ENCODE data around the gene SUGP1.

Gene SUGP1

DNA sequence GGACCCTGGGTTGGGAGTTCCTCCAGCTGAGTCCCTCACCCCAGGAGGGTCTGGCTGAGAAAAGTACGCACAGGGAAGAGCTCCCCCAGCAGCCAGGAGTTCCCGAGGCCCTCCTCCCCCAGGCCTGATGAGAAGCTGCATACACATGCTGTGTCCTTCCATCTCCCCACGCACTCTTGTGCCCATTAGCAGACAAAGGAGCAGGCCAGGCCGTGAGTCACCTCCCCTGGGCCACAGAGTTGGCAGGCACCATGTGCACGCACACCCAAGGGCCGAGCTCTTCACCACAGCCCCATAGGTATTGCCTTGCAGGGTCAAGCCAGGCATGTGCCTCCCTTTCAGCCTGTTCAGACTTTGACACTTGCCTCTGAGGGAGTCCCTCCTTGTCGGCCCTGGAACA lies 17.8 kb upstream of the SUGP1 start:
- DNase-seq, result no peak

DNA sequence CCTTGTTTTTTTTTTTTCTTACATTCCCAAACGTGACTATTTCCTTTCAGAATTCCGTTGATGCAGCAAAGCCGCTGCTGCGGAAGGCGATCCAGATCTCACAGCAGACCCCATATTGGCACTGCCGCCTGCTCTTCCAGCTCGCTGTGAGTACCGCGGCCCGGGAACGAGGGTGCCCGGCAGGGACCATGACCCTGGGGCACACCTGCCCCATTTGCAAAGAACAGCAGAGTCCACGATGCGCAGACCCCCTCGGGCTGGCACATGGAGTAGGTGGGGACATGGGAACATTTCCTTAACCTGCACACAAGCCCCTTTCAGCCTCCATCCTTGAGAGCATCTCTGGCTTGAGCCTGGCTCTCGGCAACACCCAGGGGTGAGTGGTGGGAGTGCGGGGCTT lies 16.8 kb upstream of the SUGP1 start:
- DNase-seq, result no peak

DNA sequence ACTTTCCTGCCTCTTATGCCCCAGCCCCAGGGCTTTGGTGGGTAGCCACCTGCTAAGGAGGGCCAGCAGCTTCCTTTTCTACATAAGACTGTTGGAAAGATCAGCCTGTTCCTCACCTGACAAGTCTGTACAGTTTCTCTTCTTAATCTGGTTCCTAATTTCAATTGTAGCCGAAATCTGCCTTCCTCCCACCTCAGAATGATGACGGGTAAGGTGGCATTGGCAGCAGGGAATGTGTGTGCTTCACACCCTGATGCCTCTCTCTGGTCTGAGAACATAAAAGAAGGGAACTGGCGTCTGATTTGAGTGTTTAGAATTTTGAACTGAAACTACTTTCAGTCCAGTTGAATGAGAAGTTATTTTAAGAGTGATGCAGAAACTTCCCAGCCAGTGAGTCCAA lies 16.3 kb upstream of the SUGP1 start:
- DNase-seq, result no peak

DNA sequence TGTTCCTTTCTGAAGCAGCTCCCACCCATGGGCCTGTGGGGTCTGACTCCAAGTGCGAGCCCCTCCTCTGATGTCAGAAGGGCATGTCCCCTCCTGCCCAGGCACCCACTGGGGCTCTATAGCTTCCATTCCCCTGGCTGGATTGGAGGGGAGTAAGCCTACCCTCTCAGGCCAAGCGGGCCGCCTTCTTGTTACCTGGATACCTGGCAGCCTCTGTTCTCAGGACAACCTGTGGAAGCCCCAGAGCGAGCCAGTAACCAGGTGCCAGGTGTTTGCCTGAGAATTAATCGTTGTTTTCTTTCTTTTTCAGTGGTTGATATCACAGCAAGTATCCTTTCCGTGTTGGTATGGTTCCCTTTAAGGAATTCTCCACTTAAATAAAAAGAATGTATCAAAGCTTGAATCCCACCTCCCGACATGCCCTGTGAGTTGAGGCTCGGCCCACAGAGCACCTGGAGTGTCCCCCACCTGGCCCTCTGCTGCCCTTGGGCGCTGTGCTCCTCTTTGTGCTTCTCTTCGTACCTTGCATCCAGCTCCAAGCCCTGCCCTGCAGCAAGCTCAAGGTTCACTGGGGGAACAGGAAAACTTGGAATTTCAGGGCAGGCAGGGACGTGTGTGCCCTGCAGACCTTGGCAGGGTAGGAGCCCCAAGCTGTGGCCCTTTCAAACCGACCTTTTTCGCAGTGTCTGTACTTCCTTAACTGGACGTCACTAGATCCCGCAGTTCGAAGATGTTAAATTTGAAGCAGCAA lies 15.3 kb upstream of the SUGP1 start:
- no peak for DNase-seq

DNA sequence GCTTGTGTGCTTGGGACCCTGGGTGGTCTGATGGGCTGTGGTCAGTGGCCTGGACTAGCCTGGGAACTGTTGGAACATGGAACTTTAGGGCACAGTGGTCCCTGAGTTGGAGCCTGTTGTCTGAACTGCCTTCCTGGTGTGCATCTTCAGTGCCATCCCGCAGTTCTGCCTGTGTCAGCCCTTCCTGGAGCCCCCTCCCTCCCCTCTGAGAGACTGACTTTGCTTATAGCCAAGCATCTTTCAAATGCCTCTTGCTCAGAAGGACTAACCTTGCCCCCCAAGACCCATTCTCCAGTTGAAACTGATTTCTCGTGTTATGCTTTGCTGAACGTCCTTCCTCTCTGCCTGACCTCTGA lies 14.7 kb upstream of the SUGP1 start:
- DNase-seq, result no peak

DNA sequence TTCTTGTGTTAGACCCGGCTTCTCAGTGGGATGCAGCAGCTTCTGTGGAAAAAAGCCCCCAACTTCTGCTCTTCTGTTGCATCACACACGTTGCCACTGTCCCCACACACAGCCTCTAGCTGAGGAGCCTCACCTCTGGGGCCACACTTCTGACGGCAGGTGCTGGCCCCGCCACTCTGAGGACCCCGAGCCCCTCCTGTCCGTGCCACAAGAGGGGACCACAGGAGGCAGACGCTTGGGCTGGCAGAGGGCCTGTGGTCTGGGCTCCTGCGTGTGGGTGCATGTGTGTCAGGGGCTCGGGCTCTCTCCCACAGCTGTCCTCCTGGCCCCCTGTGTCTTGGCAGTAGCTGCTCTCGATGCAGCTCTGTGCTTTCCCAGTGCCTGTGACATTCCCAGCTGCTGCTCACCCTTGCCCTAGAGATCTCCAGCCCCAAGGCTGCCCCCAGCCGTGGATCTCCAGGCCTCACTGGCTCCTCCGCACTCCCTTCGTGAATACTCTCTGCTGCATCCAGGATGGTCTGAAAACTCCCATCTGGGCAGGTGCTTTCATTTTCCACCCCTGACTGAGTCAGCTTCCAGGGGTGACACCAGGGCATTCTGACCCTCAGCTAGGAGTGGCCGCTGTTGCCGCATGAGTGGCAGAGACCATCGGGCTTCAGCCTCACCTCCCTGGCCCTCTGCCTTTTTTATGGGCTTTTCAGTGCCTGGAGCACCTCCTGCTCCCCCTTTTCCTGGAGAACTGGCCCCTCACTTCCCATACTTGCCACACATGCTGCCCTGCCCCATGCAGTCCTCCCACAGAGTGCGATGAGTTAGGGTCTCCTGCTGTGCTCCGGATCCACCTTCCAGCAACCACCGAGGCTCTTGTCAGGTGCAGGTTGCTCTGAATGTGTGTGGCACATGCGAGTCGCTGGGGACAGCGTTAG lies 14.0 kb upstream of the SUGP1 start:
- no peak for DNase-seq

DNA sequence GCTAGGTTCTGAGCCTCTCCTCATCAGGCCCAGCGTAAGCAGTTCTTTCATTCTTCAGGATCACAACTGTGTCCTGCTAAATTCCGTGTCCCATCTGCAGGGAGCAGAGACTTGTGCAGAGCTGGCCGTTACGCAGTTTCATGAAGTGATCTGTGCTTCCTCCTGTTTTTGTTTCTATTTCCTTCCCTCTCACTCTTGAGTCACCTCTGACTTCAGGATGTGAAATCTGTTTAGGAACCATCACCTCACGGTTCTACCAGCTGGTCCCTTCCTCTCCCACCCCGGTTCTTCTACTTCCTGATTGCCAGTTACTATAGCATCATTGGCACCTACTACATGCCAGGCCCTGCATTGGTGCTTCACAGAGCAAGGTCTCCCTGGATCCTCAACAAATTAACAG lies 8.8 kb upstream of the SUGP1 start:
- DNase-seq, result peak in 1 of 5 donors; percentile 63

DNA sequence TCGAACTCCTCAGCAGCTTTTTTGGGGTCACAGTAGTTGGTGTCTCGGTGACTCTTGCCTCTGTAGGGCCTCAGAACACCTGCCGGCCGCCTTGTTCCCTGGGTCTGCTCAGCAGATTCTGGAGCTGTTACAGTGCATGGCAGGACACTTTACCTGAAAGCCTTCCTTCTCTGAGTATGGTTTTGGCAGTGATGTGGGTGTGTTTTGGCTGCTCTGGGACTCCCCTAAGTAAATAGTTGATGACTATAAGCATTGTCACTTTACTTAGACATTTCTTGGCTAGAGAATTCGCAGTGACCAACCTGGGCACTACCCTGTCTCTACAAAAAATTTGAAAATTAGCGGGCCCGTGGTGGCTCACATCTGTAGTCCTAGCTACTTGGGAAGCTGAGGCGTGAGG lies 7.4 kb upstream of the SUGP1 start:
- DNase-seq, result no peak

DNA sequence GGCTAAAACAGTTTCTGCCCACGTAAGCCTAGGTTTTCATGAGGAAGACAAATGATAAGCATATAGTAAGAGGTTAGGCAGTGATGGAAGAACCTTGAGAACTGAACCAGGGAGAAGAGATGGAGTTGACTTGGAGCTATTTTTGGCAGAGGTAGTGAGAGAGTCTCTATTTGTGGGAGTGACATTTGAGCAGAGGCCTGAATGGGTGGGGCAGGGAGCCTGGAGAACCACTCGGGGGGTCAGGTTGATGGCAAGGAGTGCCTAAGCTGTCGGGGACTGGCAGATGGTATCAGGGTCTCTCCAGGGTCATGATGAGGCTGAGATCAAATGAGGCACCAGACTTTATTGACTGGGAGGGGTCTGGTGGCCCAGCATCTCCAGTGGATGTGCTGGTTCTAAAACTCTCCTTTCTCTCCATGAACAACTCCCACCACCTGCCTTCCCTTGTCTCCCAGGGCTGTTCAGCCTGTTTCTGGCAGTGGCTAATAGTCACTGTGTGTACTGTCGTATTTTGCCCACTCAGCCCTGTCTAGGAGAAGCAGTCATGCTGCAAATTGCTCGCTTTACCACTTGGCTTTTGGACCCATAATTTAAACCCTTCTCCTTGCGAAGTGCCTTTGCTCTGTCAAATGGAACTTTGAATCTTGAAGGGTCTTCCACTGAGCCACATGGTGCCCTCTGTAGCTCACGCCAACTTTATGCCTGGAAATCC lies 3.9 kb upstream of the SUGP1 start:
- DNase-seq, result no peak

DNA sequence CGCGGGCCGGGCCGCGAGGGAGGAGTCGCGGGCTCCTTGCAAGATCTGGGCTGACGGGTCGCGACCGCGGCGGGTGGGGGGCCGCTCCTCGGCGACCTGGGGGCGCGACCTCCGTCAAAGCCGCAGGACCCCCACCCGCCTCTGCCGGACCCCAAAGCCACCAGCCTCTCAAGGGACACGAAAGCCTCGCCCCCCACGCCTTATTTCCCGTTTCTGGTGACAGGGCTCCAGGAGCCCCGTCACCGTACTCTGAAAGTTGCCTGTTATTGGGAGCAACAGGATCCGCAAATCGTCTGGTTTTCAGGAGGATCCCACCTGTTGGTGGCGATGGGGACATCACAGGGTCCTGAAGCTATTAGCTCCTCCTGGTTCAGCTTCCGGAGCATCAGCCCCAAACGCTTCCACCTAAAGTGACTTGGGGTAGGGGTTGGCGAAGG lies 850 bp upstream of the SUGP1 start:
- no peak for DNase-seq

DNA sequence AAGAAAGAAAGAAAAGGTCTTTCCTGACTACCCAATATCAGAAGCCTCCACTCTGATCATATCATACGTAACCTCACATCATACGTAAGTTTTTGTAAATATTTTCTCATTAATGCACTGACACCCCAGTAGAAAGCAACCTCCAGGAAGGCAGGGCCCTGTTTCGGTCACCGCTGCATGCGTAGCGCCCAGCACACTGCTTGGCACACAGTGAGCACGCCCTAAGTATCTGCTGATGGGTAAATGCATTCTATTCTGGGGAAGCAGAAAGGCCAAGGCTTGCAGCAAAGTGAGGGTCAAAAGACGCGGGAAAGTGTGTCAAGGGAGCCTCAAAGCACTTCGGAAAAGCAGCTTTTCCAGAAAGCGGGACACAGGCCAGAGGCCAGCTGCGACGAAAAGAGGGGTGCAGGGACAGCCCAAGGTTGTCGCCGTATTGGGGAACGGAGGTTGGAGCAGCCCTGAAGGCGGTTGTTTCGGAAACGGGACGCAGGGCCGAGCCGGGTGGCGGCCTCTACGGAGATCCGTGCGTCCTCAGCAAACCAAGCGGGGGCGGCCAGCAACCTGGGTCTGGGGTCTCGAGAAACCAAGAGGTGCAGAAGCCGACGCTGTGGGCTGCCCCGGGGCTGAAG lies 463 bp downstream of the SUGP1 start:
- DNase-seq, result no peak

DNA sequence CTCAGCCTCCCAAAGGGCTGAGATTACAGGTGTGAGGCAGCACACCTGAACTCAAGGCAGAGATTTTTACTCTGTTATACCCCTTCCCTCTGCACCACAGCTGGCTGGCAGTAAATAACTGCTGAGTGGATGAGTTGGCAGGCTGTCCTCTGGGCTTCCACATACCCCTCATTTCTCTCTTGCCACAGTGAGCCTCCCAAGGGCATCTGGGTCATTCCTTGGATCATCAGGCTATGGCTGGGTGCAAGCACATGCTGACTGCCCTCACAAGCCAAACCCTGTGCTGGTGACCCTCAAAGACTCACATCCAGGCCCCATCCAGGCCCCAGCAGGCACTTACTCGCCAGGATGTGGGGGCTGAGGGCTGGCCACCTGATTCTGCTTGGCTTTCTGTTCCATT lies 4.2 kb downstream of the SUGP1 start:
- DNase-seq, result no peak

DNA sequence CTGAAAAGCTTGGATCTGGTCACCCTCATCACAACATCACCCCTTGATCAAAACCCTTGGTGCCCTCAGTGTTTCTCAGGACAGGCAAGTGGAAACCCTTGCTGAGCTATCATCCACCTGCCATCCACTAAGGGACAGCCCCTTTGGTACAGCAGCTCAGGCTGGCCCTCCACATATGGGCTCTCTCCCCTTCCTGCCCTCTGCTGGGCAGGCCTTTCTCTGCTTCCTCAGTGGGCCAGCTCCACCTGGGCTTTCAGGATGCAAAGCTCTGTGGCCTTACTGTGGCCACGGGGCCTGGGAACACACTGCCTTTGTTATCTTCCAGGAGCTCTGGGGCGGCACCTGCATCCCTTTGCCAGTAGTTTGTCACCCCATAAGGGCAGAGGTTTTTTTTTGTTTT lies 4.9 kb downstream of the SUGP1 start:
- DNase-seq, result no peak

DNA sequence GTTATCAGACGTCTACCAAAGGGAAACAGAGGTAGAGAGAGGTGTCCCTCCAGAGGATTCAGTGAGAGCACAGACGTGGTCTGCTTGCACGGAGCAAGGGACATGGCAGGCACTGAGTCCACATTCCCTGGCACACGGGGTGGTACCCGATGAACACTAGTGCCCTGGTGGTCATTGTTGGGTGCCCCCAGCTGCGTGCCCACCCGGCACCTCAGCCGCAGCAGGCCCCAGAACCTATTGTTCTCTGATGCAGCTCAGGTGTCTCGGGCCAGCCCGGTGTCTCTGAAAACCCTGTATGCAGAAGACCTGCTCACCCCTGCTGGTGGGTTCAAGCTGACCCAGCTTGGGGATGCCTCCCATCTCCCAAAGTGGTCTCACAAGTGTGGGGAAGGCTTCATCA lies 11.9 kb downstream of the SUGP1 start:
- no peak for DNase-seq

DNA sequence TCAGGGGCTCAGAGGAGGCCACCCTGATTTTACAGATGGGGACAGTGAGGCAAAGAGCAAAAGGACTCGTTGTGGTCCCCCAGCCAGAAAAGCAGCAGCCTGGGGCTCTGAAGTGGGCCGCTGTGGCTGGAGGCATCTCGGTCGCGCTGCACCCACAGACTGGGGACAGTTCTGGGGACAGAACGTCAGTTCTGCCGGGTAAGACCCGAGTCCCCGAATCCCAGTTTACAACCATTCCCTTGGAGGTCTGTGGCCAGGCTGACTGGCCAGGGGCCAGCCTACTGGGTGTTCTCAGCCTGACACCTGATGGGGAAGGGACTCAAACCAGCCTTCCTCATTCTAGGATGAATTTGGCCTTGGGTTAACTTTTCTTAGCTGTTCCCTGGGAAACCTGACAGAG lies 14.1 kb downstream of the SUGP1 start:
- DNase-seq, result no peak

DNA sequence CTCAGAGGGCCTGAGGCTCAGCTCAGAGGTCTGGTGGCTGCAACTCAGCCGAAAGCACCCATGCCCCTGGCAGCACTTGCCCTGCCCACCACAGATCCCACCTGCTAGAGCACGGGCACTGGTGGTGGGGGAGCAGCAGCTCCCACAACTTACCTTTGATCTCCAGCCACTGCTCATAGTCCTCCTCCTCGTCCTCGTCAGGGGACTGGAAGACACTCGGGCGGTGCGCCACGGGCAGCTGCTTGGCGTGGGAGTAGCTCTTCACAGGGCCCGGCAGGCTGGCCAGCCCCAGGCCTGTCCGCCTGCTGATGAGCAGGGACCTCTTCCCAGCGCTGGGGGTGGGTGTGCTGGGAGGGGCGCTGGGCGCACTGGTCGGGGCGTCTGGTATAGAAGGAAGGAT lies 14.6 kb downstream of the SUGP1 start:
- no peak for DNase-seq

DNA sequence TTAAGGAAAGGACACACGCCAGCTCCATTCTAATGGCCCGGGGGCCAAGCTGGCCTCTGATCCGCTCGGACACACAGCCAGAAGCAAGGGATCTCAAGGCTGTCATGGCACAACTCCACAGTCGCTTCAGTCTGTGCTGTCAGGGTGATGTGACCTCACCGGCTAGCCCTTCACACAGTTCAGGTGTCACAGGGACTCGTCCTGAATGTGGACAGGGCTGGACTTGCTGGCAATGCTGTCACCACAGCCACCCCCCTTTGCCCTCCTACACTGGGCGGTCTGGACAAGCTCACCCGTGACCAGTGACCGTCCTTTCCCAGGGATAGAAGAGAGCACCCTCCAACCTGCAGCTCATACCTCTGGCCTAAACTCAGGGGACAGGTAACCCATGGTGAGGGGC lies 15.2 kb downstream of the SUGP1 start:
- DNase-seq, result no peak

DNA sequence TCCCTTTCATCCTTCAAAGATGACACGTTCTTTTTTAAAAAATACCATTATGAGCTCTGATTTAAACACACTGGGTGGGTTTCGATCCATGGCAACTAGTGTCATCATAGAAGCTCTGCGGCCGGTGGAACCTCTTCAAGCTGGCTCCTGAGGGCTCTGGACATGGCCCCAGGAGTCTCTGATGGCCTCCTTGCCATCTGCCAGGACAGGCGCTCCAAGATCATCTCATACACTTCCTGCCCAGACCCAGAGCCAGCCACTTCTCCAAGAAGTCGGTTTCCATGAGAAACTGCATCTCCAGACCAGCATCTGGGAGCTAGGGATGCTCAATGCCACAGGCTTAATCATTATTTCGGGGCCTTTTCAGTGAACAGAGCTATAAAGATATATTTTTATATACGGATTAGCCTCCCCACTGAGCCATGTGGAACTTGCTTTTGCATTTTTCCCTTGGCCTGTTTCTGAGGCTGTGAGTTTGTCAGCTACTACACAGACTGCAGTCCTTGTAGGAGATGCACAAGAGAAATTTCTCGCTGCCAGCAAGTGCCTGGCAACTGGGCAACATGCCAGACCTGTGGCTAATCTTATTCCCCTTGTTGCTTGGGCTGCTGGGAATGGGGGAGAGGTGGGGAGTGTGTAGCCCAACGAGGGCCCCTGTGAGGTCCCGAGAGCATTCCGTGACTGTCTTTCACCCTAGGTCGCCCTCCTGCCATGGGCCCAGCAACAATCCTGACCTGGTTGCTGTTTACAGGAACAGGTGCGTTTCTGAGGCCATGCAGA lies 15.9 kb downstream of the SUGP1 start:
- no peak for DNase-seq

DNA sequence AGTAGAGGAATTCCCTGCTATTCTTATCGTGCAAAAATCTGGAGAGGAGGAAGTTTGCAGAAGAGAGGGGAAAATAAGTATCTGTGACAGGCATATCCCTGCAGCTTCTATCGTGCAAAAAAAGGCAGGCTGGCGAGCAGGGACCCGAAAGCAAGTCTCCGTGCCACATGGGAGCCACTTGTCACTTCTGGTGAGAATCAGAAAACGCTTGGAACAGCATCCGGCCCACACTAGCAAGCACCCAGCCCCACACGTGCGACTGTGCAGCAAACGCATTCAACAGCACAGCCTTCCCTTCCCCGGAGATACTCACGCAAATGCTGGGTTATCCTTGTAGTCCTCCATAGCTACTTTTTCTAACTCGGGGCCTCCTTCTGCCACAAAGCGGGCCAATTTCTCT lies 16.9 kb downstream of the SUGP1 start:
- no peak for DNase-seq

DNA sequence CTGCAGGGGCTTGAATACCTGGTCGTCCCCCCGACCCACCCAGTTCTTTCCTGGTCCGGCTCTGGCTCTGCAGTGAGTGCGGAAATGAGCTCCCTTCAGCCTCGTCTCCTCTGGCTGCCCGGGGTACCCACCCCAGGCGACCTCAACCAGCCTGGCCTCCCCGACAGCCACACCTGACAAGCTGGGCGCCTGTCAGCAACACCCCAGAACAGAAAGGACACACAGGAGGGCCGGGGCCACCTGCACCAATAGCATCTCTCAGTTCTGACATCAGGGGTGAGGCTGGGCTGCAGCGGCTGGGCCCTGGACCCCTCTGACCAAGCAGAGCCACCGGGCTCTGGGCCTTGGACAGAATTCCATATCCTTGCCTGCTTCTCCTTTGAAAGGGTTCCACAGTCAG lies 19.7 kb downstream of the SUGP1 start:
- no peak for DNase-seq

DNA sequence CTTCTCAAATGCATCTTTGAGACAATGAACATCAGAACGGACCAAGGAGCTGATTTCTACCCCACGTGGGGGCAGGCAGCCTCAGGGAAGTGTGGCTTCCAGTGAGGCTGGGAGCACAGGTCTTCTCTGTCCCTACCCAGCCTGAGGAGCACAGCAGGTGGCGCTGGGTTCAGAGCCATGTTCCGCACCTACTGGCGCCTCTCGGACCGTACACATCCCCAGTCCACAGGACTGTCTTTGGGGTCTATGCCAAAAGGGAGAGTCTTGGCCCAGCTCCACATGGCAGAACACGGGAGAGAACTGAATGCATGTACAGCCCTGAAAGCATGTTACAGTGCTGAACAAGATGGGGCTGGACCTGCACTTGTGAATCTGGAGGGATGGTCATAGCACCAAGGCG lies 22.6 kb downstream of the SUGP1 start:
- no peak for DNase-seq

DNA sequence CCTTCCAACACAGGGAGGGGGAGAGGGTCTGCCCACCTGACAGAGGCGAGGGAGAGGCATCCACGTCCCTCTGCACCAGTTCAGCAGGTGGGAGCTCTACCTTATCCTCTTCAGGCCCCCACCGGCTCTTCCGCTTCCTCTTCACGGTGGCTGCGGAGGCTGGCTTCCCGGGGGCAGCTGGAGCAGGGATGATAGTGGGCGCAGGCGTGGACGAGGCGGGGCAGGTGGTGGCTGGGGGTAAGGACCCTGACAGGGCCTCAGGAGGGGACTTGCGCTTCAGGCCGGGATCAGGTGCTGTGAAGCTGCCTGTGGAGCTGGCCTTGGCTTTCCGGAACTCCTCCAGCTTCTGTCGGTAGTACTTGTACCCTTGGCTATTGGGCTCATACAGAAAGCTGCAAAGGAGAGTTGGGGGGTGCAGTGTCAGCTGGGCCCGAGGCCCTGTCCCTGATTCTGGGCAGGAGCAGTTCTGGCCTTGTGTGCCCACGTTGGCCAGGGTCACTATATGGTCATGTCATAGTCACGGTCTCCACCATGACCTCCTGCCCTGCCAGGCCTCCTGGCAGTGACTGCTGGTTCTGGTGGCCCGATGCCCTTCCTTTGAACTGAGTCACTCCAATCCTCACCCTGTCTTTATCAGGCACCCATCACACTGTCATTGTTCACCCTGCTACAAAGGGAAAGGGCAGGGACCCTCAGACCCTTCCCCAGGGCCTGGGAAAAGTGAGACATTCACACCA lies 23.2 kb downstream of the SUGP1 start:
- no peak for DNase-seq
